ENCODE results near the gene ANXA8. TPM values are rescaled to one million over a fixed set of nuclear protein-coding genes. Genes with fewer than 3 reads are reported as not detected.
"Not testable (repeated sequence)": the region's sequence is repeated elsewhere in the genome, so short reads cannot be mapped to it uniquely, and the experiment has no call there.

ANXA8 gene
- total and polyA plus RNA-seq, 2 of the 13 experiments (the other 11 are each of a cell fraction or from before 2014, with no cell fraction given), result not detected

- H3K27me3 ChIP-seq (ENCODE audit: control insufficient read depth in 1 of 2, insufficient read depth in 2 of 2, low read length in 2 of 2); H3K79me2 ChIP-seq (ENCODE audit: insufficient read depth, low read length); BruUV-seq (replicated peaks); H3K4me1 ChIP-seq (ENCODE audit: insufficient read depth, low read length); H3K36me3 ChIP-seq (replicated peaks in 1 of 2; ENCODE audit: control insufficient read depth in 1 of 2, insufficient read depth in 2 of 2, low read length in 2 of 2); H3K4me2 ChIP-seq (ENCODE audit: low read depth, low read length); CTCF ChIA-PET (ENCODE audit: low intra/inter-chr PET ratio, low total read pairs); ATAC-seq; H3K27ac ChIP-seq (ENCODE audit: extremely low read length, insufficient read depth, low read length); DNase-seq (ENCODE audit: low spot score); in situ Hi-C loops (cut with HindIII; ENCODE audit: extremely low pct_ligation_motif_present, low pct_unique_long_range_greater_than_20kb); H3K4me3 ChIP-seq (replicated peaks in 1 of 3; ENCODE audit: insufficient read depth in 1 of 3, low read depth in 2 of 3, low read length in 3 of 3); H3K9ac ChIP-seq (ENCODE audit: insufficient read depth, low read depth, low read length); intact Hi-C loops (cut with micrococcal nuclease; ENCODE audit: unreplicated experiment); POLR2A ChIA-PET; H2AFZ ChIP-seq (ENCODE audit: low read length); H4K20me1 ChIP-seq (ENCODE audit: insufficient read depth, low read length); H3K9me3 ChIP-seq (ENCODE audit: low read length); FAIRE-seq: not testable (repeated sequence)
- 79% methylated on average over 4 of the region's 11 CpGs for WGBS (ENCODE audit: low lambda C conversion rate)
These were observed 871 bp upstream of the ANXA8 start for GRCh38 chr10:47484786-47485185.

- H4K20me1 ChIP-seq (ENCODE audit: insufficient read depth, low read length); H3K4me2 ChIP-seq (ENCODE audit: low read depth, low read length); H3K4me3 ChIP-seq (replicated peaks in 1 of 3; ENCODE audit: insufficient read depth in 1 of 3, low read depth in 2 of 3, low read length in 3 of 3); in situ Hi-C loops (cut with HindIII; ENCODE audit: extremely low pct_ligation_motif_present, low pct_unique_long_range_greater_than_20kb); CTCF ChIA-PET (ENCODE audit: low intra/inter-chr PET ratio, low total read pairs); H3K9ac ChIP-seq (ENCODE audit: insufficient read depth, low read depth, low read length); POLR2A ChIA-PET; FAIRE-seq; H3K36me3 ChIP-seq (replicated peaks in 1 of 2; ENCODE audit: control insufficient read depth in 1 of 2, insufficient read depth in 2 of 2, low read length in 2 of 2); DNase-seq (ENCODE audit: low spot score); H3K27ac ChIP-seq (ENCODE audit: extremely low read length, insufficient read depth, low read length); H3K4me1 ChIP-seq (ENCODE audit: insufficient read depth, low read length); H3K79me2 ChIP-seq (ENCODE audit: insufficient read depth, low read length); ATAC-seq; H3K9me3 ChIP-seq (ENCODE audit: low read length); H3K27me3 ChIP-seq (ENCODE audit: control insufficient read depth in 1 of 2, insufficient read depth in 2 of 2, low read length in 2 of 2); BruUV-seq (replicated peaks); intact Hi-C loops (cut with micrococcal nuclease; ENCODE audit: unreplicated experiment); H2AFZ ChIP-seq (ENCODE audit: low read length): not testable (repeated sequence)
- WGBS (ENCODE audit: low lambda C conversion rate), result no CpG with 5 or more reads among the region's 1 CpG
These were observed 1.5 kb downstream of the ANXA8 start for GRCh38 chr10:47482367-47482766.

GRCh38 chr10:47481768-47482181, 2.1 kb downstream of the ANXA8 start:
- H3K4me3 ChIP-seq (replicated peaks in 1 of 3; ENCODE audit: insufficient read depth in 1 of 3, low read depth in 2 of 3, low read length in 3 of 3); H3K27ac ChIP-seq (ENCODE audit: extremely low read length, insufficient read depth, low read length); H4K20me1 ChIP-seq (ENCODE audit: insufficient read depth, low read length); H3K79me2 ChIP-seq (ENCODE audit: insufficient read depth, low read length); DNase-seq (ENCODE audit: low spot score); CTCF ChIA-PET (ENCODE audit: low intra/inter-chr PET ratio, low total read pairs); H3K9ac ChIP-seq (ENCODE audit: insufficient read depth, low read depth, low read length); POLR2A ChIA-PET; H3K36me3 ChIP-seq (replicated peaks in 1 of 2; ENCODE audit: control insufficient read depth in 1 of 2, insufficient read depth in 2 of 2, low read length in 2 of 2); H2AFZ ChIP-seq (ENCODE audit: low read length); H3K4me2 ChIP-seq (ENCODE audit: low read depth, low read length); ATAC-seq; H3K27me3 ChIP-seq (ENCODE audit: control insufficient read depth in 1 of 2, insufficient read depth in 2 of 2, low read length in 2 of 2); BruUV-seq (replicated peaks); H3K9me3 ChIP-seq (ENCODE audit: low read length); intact Hi-C loops (cut with micrococcal nuclease; ENCODE audit: unreplicated experiment); H3K4me1 ChIP-seq (ENCODE audit: insufficient read depth, low read length); in situ Hi-C loops (cut with HindIII; ENCODE audit: extremely low pct_ligation_motif_present, low pct_unique_long_range_greater_than_20kb); FAIRE-seq: not testable (repeated sequence)
- no CpG with 5 or more reads among the region's 6 CpGs for WGBS (ENCODE audit: low lambda C conversion rate)

GRCh38 chr10:47481182-47481766, 2.6 kb downstream of the ANXA8 start:
- not testable (repeated sequence) for H3K4me2 ChIP-seq (ENCODE audit: low read depth, low read length); BruUV-seq (replicated peaks)

More at GRCh38 chr10:47481182-47481766, 2.6 kb downstream of the ANXA8 start:
- H3K4me3 ChIP-seq (replicated peaks in 1 of 3; ENCODE audit: insufficient read depth in 1 of 3, low read depth in 2 of 3, low read length in 3 of 3); intact Hi-C loops (cut with micrococcal nuclease; ENCODE audit: unreplicated experiment); FAIRE-seq; DNase-seq (ENCODE audit: low spot score); H3K36me3 ChIP-seq (replicated peaks in 1 of 2; ENCODE audit: control insufficient read depth in 1 of 2, insufficient read depth in 2 of 2, low read length in 2 of 2); H3K27ac ChIP-seq (ENCODE audit: extremely low read length, insufficient read depth, low read length); H3K9ac ChIP-seq (ENCODE audit: insufficient read depth, low read depth, low read length); H3K79me2 ChIP-seq (ENCODE audit: insufficient read depth, low read length); H4K20me1 ChIP-seq (ENCODE audit: insufficient read depth, low read length); H2AFZ ChIP-seq (ENCODE audit: low read length); POLR2A ChIA-PET; H3K4me1 ChIP-seq (ENCODE audit: insufficient read depth, low read length); H3K9me3 ChIP-seq (ENCODE audit: low read length); H3K27me3 ChIP-seq (ENCODE audit: control insufficient read depth in 1 of 2, insufficient read depth in 2 of 2, low read length in 2 of 2); in situ Hi-C loops (cut with HindIII; ENCODE audit: extremely low pct_ligation_motif_present, low pct_unique_long_range_greater_than_20kb); CTCF ChIA-PET (ENCODE audit: low intra/inter-chr PET ratio, low total read pairs): not testable (repeated sequence)
- peak; percentile 76 for ATAC-seq
- no CpG with 5 or more reads among the region's 10 CpGs for WGBS (ENCODE audit: low lambda C conversion rate)
